ENCODE data around the gene PDE5A. TPM values are rescaled to one million over a fixed set of nuclear protein-coding genes. Genes with fewer than 3 reads are reported as not detected.

PDE5A gene
- total RNA-seq, 1 donor from 2014 or later: 27.1 TPM

DNA sequence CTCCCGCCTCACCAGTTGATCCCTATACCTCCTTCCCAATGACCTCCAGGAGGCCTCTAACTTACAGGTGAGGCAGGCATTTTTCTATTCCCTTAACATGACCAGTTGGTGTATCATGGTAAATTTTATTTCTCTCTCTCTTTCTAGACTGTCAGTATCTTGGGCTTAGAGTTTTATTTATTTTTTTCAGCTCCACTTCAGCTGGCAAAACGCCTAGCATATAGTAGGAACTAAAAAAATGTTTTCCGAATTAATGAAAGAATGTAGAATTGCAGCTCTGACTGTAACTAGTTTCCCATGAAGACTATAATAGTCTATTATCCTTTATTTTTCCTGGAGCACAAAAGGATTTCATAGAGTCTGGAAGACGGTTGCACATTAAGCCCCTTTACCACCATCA, 84.8 kb downstream of the PDE5A start:
- no peak for DNase-seq (ENCODE audit: low spot score in 2 of 2, unreplicated experiment in 2 of 2)
- Mint-ChIP-seq H3K27me3 (ENCODE audit: low read depth) (no peaks in the 10 kb centered on the region), H3K27ac (peak overlapping the region; percentile 9), H3K4me1 (no peaks in the 10 kb centered on the region), H3K36me3 (peaks cover 9% of the 10 kb centered on the region), H3K9me3 (no peaks in the 10 kb centered on the region), H3K4me3 (no peak overlapping the region)
- TF ChIP-seq, protein P1, sequence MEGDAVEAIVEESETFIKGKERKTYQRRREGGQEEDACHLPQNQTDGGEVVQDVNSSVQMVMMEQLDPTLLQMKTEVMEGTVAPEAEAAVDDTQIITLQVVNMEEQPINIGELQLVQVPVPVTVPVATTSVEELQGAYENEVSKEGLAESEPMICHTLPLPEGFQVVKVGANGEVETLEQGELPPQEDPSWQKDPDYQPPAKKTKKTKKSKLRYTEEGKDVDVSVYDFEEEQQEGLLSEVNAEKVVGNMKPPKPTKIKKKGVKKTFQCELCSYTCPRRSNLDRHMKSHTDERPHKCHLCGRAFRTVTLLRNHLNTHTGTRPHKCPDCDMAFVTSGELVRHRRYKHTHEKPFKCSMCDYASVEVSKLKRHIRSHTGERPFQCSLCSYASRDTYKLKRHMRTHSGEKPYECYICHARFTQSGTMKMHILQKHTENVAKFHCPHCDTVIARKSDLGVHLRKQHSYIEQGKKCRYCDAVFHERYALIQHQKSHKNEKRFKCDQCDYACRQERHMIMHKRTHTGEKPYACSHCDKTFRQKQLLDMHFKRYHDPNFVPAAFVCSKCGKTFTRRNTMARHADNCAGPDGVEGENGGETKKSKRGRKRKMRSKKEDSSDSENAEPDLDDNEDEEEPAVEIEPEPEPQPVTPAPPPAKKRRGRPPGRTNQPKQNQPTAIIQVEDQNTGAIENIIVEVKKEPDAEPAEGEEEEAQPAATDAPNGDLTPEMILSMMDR (IDR thresholded peaks at IDR 0.05; ENCODE audit: unreplicated experiment): no peak

DNA sequence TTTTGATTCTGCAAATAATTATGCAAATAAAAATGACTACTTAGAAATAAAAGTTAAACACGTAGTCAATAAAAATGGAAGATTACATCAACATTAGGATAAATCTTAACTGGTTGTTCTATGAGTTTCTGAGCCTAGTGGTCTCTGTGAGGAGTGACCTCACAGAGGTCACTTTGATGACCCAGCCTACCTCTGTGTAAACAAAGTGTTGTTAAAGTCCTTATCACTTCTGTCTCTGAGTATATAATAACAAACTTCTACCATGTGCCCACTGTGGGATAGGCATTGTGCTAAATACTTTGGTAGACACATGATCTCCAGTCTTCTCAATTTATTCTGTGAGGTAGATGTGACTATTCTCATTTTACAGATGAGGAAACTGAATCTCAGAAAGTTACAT, 85.4 kb downstream of the PDE5A start:
- Mint-ChIP-seq H3K27ac (no peak overlapping the region), H3K4me3 (no peak overlapping the region), H3K4me1 (no peaks in the 10 kb centered on the region), H3K36me3 (peaks cover 11% of the 10 kb centered on the region), H3K27me3 (ENCODE audit: low read depth) (no peaks in the 10 kb centered on the region), H3K9me3 (no peaks in the 10 kb centered on the region)
- TF ChIP-seq, protein P1 (IDR thresholded peaks at IDR 0.05; ENCODE audit: unreplicated experiment): no peak
- no peak for DNase-seq (ENCODE audit: low spot score in 2 of 2, unreplicated experiment in 2 of 2)

DNA sequence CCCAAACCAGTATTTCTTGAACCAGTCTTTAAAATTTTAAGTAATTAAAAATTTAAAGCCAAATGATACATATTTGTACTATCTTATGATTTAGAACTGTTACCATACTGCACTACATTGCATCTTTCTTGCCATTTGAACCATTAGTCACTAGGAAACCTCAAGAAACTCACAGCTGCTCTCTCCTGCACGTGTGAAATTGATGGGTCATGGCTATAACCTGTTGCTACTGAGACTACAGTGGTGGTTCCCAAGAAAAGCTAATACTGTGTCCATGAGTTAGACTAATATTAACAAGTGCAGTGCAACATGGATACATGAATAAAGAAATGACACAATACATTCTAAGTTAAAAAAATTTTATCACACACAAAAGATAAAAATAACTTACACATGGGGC, 88.4 kb downstream of the PDE5A start:
- Mint-ChIP-seq H3K27ac (no peak overlapping the region), H3K4me3 (no peak overlapping the region), H3K4me1 (no peaks in the 10 kb centered on the region), H3K9me3 (no peaks in the 10 kb centered on the region), H3K27me3 (ENCODE audit: low read depth) (no peaks in the 10 kb centered on the region), H3K36me3 (peaks cover 28% of the 10 kb centered on the region)
- no peak for DNase-seq (ENCODE audit: low spot score in 2 of 2, unreplicated experiment in 2 of 2)
- TF ChIP-seq, protein P1 (IDR thresholded peaks at IDR 0.05; ENCODE audit: unreplicated experiment): no peak

DNA sequence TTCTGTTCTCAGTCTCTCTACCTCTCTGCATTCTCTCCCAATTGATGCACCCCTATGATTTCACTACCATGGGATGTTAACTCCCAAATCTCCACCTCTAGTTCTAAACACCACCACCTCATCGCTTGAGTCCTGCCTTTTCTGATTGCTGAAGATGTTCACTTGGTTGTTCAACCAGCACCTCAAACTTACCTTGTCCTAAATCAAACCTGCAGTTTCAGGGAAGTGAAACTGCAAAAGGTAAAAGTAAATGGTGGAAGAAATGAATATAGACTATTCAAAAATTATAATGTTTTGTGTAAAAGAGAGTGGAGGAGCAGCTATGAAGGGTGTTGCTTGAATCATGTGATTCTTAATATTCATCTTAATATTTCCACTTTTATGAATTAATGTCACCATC, 91.0 kb downstream of the PDE5A start:
- Mint-ChIP-seq H3K4me3 (no peak overlapping the region), H3K36me3 (peaks cover 48% of the 10 kb centered on the region), H3K9me3 (peaks cover 12% of the 10 kb centered on the region), H3K27me3 (ENCODE audit: low read depth) (no peaks in the 10 kb centered on the region), H3K4me1 (no peaks in the 10 kb centered on the region), H3K27ac (no peak overlapping the region)
- DNase-seq (ENCODE audit: low spot score in 2 of 2, unreplicated experiment in 2 of 2): no peak
- TF ChIP-seq, protein P1 (IDR thresholded peaks at IDR 0.05; ENCODE audit: unreplicated experiment): no peak

DNA sequence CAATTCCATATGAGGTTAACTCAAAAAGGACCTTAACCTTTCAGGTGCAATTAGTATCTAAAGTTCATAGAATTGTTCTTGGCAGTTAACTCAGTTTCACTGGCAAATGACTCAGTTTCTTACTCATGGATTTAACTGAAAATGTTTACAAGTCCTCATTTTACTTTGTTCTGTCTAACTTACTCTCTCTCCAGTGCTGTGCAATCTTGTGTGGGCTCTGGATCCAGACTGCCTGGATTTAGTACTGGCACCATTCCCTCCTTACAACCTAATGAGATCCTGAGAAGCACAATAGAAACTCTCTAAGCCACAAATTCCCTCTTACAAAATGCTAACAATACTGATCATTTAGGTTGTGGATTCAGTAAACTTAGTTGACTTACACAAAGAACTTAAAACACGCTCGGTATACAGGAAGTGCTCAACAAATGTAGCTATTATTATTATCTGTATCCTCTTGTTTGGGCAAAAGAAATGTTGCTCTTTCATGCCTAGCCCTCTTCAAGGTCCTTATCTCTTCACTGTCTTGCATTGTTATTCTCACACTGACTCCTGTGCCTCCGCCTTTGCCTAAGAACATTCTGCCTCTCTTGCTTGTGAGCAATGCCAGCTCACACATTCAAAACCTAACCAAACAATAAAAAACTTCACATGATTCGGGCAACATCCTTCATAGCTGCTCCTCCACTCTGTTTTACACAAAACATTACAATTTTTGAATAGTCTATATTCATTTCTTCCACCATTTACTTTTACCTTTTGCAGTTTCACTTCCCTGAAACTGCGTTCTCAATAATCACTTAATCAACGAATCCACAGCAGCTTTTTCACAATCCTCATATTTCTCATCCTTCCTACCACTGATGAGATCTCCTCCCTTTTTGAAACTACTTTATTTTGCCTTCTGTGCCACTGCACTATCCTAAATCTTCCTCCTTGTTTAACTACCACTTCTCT, 91.8 kb downstream of the PDE5A start:
- Mint-ChIP-seq H3K27me3 (ENCODE audit: low read depth) (no peaks in the 10 kb centered on the region), H3K4me3 (no peak overlapping the region), H3K27ac (no peak overlapping the region), H3K36me3 (peaks cover 47% of the 10 kb centered on the region), H3K9me3 (peaks cover 12% of the 10 kb centered on the region), H3K4me1 (no peaks in the 10 kb centered on the region)
- TF ChIP-seq, protein P1 (IDR thresholded peaks at IDR 0.05; ENCODE audit: unreplicated experiment): no peak
- DNase-seq (ENCODE audit: low spot score in 2 of 2, unreplicated experiment in 2 of 2): no peak
